GM12892 (cell line): ENCODE measurements around the gene PAK6. TPM values are rescaled to one million over a fixed set of nuclear protein-coding genes. Genes with fewer than 3 reads are reported as not detected.

Source experiments
- DNase-seq: peaks from one replicate; pipeline ENCODE4 v3.0.0; 2011; ENCODE audit not compliant: insufficient read length
- FAIRE-seq: peaks from 2 replicates; lab custom pipeline; 2011; peaks lifted over from hg19 to GRCh38; lab: Jason Lieb, UNC
- POLR2A ChIP-seq: IDR thresholded peaks from 2 replicates; pipeline ENCODE4 v1.6.1; 2011; ENCODE audit warnings: low read depth, low read length, control low read depth
- POLR2AphosphoS5 ChIP-seq: IDR thresholded peaks from 2 replicates; pipeline ENCODE4 v1.6.1; 2011; ENCODE audit warnings: low read depth, low read length, control low read depth
- TAF1 ChIP-seq: IDR thresholded peaks from 2 replicates; pipeline ENCODE4 v1.6.1; 2011; ENCODE audit warnings: low read depth, mild to moderate bottlenecking, control low read depth, low read length, borderline replicate concordance
- polyA plus RNA-seq: library from polyadenylated mRNA; unstranded; fragments of >200 nt; gene quantifications from one replicate; pipeline ENCODE4 v1.2.1, GENCODE V29; 2012; ENCODE audit warnings: missing spikeins, inconsistent platforms; ENCODE audit not compliant: missing spikeins

Gene PAK6
- 1.4 TPM for polyA plus RNA-seq

DNA sequence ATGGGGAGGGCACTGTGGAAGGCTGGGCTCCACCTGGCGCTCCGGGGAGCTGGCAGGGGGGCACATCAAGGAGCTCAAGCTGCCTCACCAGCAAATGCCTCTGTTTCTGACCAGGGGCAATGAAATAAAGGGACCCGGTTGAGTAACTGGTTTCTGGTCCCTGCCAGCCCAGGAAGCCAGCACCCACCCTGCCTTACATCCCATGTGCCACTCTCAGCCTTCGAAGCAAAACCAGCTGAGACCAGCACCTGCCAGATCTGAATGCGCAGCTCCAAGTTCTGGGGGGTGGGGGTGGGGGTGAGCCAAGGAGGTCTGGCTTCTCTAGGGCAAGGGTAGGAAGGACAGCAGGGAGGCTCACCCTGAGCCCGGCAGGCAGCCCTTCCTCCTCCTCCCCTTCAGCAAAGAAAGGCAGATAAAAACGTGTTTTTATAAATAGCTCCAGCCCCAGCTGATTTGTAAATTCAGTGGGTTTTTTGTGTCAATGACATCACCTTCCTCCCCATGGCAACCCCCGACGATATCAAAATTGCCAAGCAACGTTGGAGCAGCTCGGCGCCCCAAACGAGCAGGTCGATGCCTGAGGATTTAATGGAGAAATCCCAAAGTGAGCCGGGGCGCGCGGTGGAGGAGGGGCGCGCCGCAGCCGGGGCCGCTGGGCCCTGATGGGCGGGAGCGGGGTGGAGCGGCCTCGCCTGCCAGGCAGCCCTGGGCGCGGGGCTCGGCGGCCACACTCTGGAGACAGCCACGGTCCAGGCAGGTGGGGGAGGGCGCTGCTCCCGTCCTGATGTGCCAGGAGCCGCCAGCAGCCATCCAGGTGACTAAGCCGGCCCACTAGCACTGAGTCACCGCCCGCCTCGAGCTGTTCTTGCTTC is at the start of gene PAK6:
PAK6 (plus strand) TSS at position 532 of the 872 bp plus-strand sequence. CDS start 25,723 bp downstream, outside the sequence.
- DNase-seq (no peak), FAIRE-seq (no peak)
- no peak for TF ChIP-seq POLR2A
- TF ChIP-seq POLR2AphosphoS5 = no peak

DNA sequence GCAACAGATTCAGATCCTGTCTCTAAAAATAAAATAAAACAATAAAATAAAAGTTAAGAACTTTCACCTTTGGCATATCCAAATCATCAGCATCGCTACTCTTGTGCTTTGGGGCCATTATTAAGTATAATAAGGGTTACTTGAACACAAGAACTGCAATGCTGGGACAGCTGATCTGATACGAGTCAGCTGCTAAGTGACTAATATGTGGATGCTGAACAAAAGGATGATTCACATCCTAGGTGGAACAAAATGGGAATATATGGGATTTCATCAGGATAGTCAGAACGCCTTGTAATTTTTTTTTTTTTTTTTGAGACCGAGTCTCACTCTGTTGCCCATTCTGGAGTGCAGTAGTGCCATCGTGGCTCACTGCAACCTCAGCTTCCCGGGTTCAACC is 48.3 kb upstream of the PAK6 start:
- no peak for TF ChIP-seq POLR2AphosphoS5
- TF ChIP-seq TAF1 = no peak
- no peak for TF ChIP-seq POLR2A
- FAIRE-seq = no peak
- DNase-seq = no peak

DNA sequence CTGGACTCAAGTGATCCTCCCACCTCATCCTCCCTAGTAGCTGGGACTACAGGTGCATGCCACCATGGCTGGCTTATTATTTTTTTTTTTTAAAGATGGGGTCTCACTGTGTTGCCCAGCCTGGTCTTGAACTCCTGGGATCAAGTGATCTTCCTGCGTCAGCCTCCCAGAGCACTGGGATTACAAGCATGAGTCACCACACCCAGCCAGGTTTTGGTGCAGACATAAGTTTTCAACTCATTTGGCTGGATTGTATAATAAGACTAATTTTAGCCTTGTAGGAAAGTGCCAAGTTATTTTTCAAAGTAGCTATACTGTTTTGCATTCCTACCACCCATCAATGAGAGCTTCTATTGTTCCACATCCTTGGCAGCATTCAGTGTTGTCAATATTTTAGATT is 45.9 kb upstream of the PAK6 start:
- DNase-seq (no peak), FAIRE-seq (no peak)
- TF ChIP-seq TAF1 = no peak
- no peak for TF ChIP-seq POLR2A
- no peak for TF ChIP-seq POLR2AphosphoS5

- DNase-seq (no peak), FAIRE-seq (no peak)
- TF ChIP-seq POLR2A = no peak
- no peak for TF ChIP-seq TAF1
- TF ChIP-seq POLR2AphosphoS5 = no peak
These were observed 41.4 kb upstream of the PAK6 start for GRCh38 chr15:40197434-40197833.

- DNase-seq = no peak
- FAIRE-seq = no peak
- no peak for TF ChIP-seq TAF1
These were observed 40.3 kb upstream of the PAK6 start for GRCh38 chr15:40198355-40199085.

GRCh38 chr15:40204100-40204499 is 34.8 kb upstream of the PAK6 start:
- TF ChIP-seq TAF1 (no peak), POLR2A (no peak), POLR2AphosphoS5 (no peak)
- FAIRE-seq = no peak
- DNase-seq = no peak

- TF ChIP-seq TAF1 (no peak), POLR2A (no peak), POLR2AphosphoS5 (no peak)
- FAIRE-seq (peak; percentile 90), DNase-seq (no peak)
These were observed 21.6 kb upstream of the PAK6 start for GRCh38 chr15:40217166-40217824.

DNA sequence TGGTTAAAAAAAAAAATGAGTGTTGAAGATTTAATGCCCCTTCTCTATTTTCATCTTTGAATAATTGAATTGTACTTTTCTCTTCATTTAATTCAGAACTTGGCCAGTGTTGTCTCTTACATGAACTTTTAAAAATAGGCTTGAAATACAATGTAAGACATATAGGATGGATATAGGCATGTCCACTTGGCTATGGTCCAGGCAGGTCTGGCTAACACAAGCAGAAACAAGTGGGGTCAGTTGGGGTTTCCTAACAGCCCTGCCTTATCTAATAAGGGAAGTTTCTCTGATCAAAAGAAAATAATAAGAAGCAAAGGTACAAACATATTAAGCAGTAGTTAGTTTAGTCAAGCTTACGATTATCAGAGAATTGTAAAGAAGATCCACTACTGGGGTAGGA is 19.1 kb upstream of the PAK6 start:
- DNase-seq = no peak
- no peak for FAIRE-seq
- TF ChIP-seq POLR2A (no peak), POLR2AphosphoS5 (no peak), TAF1 (no peak)

- TF ChIP-seq POLR2AphosphoS5 (no peak), POLR2A (no peak), TAF1 (no peak)
- no peak for FAIRE-seq
- no peak for DNase-seq
These were observed 16.7 kb upstream of the PAK6 start for GRCh38 chr15:40222131-40222530.

DNA sequence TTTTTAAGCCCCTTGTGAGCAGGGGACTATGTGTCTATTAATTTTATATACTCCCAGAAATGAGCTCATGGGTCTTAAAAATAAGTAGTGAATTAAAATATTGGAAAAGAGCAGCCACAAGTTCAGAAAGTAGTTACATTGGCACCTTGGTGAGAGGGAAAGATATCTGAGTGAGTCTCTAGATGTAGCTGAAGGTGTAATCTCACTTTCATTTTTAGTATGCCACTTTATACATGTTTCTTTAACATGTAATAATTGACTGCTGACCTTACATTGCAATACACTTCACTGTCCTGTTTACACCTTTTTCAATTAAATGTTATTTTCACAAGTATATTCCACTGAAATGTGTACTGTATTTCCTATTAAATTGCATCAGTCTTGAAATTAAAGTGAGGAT is 12.1 kb upstream of the PAK6 start:
- DNase-seq (no peak), FAIRE-seq (peak; percentile 67)
- TF ChIP-seq POLR2AphosphoS5 (no peak), TAF1 (no peak), POLR2A (no peak)

GRCh38 chr15:40229316-40229715 is 9.5 kb upstream of the PAK6 start:
- TF ChIP-seq POLR2AphosphoS5 (no peak), TAF1 (no peak)
- FAIRE-seq (no peak), DNase-seq (no peak)

DNA sequence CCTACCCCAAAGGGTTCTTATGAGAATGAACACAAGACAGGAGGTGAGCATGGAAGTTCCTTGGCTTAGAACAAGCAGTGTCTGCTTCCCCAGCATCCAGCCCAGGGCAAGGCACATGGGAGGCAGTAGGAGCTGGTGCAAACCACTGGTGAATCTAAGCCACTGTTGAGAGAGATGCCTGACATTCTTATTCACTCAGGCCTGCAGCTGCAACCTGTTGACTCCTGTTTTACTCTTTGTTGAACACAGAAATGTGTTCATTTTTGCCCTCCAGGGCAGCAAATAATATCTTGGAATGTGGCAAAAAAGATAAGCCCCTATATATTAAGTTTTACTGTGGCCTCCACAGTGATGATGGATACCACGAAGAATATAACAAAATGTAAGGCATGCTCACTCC is 8.9 kb upstream of the PAK6 start:
- no peak for TF ChIP-seq TAF1
- no peak for TF ChIP-seq POLR2AphosphoS5
- TF ChIP-seq POLR2A = no peak
- FAIRE-seq (no peak), DNase-seq (no peak)
